ENCODE data around the gene PHACTR3. TPM values are rescaled to one million over a fixed set of nuclear protein-coding genes. Genes with fewer than 3 reads are reported as not detected.

Gene PHACTR3
- total RNA-seq, 1 experiment from 2014 or later: 0.63 TPM

DNA sequence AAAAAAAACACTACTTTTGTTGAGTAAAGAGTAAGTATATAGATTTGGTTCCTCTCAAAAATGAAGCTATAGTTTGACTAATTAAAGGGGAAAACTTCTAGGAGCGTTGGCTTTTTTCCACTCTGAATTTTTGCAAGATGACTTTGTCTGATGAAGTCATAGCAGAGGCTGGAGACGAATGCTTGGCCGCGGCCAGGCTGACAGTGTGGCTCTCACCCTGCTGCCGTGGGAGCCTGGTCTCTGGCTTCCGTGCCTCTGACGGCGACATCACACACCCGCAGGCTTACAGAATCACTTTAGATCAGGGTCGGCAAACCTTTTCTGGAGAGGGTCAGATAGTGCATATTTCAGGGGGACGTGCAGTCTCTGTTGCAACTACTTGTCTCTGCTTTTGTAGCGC is 145.0 kb downstream of the PHACTR3 start:
- peak; percentile 0 for DNase-seq (ENCODE audit: low read depth)

DNA sequence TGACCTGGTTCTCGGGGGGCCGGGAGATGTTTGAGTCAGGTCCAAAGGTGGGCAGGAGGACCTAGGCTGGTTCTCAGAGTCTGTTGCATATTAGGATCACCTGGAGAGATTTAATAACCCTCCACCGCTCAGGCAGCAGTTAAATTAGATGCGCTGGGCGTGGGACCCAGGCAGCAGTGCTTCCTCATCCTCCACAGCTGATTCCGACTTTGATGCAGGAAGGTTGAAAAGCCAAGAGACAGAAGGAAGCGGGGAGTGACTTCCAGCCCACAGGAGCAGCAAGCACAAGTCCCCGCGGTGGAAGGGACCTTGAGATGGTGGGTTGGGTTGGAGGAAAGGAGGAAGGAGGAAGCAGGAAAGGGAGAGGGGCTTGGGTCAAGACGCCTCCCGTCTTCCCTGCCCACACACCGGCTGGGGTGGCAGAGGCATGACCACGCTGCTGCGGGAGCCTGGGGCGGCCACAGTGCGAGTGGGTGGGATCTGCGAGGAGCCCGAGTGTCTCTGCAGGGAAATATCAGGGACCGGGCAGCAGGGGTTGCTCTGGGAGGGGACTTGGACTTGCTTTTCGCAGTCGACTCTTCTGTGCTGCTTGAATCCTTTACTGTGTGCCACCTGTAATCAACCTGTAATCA is 146.0 kb downstream of the PHACTR3 start:
- no peak for DNase-seq (ENCODE audit: low read depth)

DNA sequence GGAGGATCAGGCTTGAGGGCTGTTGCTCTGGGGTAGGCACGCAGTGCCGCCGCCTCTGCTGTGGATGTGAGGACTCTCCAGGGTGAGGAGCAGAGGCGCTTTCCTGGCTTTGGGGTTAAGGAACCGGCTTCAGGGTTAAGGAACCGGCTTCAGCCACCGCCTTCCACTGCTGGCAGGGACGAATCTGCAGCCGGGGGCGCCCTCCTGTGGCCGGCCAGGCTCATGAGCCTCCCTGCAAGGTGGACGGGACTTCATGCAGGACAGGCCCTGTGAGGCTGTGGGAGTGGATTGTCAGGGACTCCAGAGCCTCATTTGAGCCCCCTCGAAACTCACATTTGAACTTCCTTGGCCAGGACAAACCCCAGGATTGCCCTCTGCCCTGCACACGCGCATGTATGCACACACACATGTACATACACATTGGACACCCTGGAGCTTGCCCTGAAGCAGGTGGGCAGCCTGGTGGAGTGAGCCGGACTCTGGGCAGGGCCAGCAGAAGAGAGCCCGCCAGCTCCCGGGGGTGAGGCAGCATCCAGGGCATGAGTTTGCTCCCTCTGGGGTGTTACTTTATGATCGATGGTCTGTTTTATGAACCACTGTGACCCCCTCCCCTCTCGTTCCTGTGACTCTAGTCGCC is 146.9 kb downstream of the PHACTR3 start:
- DNase-seq (ENCODE audit: low read depth): peak; percentile 4

DNA sequence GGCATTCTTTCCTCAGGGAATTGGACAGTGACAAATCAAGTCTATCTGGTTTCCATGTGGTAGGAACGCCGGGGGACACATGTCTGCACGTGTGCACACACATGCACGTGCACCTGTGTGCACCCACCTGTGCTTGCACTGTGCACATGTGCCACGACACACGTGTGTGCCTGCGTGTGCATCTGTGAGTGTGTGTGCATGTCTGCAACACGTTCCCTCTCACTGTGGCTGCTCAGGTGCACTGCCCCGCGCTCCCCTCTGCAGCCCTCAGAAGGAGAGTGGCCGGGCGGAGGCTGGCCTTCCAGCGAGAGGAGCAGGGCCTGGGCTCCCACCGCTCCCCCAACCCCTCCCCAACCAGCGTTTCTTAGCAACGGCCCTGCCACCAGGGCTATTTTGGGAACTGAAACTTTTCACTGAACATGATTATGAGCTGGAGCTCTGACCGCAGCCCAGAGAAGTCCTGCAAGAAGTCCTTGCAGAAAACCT is 147.8 kb downstream of the PHACTR3 start:
- no peak for DNase-seq (ENCODE audit: low read depth)

DNA sequence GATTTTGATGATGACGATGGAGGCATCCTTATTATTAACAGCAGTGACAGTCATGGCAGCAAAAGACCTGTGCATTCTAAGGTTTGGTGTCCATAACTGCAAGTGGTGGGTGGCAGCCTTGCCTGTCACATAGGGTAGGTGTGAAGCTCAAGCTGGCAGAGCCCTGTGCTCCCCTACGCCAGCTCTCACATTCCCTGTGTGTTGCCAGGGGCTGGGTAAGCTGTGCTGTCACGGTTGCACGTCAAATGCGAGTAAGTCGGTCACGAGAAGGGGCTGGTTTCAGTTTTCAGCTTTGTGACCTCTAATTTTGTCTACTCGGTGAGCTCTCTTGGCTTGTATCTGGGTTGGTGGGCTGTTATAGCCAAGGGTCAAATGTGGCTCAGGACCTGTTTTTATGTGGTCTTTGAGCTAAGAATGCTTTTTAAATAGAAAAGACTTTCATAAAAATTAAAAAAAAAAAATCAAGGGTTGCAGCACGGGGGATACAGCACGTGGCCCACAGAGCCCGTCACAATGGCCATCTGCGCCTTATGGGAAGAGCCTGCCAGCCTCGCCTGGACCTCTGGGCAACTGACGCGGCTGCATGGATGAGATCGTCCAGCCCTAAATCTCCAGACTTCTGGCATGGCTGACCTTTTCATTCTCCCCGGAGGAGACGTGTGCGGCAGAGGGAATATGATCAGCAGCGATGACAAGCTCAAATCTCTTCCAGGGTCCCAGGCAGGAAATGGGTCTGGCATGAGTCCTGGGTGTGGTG is 148.5 kb downstream of the PHACTR3 start:
- DNase-seq (ENCODE audit: low read depth): no peak

DNA sequence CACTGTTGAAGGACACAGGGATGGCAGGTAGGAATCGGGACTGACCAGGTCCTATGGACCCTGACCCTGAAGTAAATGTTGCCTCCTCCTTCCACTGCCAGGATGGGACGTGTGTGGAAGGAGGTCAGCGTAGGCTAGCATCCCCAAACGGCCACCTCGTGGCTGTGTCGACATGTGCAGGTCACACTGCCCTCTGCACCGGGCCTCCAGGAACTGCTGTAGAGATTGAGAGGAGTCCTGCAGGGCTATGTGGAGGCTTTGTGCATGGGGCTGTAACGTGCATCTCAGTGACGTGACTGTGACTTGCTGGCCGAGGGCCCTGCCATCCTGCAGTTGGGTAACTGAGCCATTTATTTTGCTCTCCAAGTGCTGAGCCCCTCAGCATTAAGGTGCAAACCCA is 149.5 kb downstream of the PHACTR3 start:
- DNase-seq (ENCODE audit: low read depth): no peak

DNA sequence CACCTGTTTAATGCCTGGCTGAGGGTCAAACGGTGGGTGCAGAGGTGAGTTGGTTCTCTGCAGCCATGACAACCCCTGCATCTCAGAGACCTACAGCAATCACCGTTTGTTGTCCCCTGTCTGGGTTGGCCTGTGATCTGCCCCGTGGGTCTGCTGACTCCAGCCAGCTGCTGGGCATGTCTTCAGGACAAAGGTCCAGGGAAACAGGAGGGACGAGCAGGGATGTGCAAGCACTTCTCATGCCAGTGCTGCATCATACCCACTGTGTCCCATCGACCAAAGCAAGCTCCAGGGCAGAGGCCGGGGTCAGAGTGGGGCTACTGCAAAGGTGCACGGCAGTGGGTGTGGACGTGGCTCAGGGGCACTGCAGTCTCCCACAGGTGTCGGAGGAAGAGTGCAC is 150.2 kb downstream of the PHACTR3 start:
- no peak for DNase-seq (ENCODE audit: low read depth)

DNA sequence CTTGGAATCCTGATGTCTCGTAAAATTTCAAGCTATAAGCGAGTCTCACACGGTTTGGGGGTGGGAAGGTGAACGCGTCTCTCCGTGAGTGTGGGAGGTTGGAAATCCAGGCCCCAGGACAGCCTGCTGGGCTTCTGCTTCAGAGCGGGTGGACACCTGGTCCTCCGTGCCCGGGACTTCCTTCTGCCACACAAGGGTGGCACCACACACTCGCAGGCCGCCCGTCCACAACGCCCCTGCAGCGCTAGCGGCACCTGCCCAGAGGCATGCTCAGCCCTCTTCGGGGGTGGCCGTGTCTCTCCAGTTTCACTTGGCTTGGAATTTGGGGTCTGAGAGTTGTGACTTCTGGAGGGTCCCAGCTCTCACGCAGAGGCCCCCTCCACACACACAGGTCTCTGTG is 151.9 kb downstream of the PHACTR3 start:
- DNase-seq (ENCODE audit: low read depth): no peak

DNA sequence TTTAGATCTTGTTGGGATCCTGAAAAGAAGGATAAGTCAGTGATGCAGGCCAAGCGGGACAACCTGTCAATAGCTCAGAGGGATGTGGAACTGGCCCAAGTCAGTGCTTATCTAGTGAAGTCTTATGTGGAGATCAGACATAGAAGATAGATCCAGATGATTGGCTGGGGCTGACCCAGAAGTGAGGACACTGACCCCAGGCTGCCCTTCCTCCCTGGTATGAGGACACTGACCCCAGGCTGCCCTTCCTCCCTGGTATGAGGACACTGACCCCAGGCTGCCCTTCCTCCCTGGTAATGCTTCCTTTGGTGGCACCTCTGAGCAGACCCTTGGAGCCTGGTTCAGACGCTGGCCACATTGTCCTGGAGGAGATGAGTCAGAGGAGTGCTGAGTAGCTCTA is 159.7 kb downstream of the PHACTR3 start:
- DNase-seq (ENCODE audit: low read depth): no peak

DNA sequence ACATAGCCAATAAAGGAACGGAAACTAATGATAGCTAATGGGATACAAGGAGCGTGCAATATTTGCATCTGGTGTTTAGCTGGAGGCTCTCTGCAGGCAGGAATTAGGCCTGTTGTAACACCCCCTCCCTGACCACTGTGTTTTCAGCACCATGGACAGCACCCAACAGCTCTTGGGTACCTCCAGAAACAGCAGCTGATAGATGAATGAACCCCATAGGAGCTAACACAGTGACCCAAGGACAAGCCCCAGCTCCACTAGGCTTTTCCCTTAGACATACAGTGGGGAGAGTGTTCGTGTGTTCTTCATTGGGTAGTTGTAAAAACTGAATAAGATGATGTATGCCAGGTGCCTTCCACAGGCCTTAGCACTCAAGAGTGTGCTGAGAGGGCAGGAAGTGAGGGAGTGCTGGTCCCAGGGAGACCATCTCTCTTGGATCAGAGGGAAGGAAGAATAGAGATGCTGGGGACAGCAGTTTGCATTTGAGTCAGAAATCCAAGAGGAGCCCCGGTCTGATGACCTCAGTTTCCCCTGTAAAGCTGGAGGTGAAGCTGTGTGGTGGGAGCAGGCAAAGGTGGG is 161.3 kb downstream of the PHACTR3 start:
- no peak for DNase-seq (ENCODE audit: low read depth)

DNA sequence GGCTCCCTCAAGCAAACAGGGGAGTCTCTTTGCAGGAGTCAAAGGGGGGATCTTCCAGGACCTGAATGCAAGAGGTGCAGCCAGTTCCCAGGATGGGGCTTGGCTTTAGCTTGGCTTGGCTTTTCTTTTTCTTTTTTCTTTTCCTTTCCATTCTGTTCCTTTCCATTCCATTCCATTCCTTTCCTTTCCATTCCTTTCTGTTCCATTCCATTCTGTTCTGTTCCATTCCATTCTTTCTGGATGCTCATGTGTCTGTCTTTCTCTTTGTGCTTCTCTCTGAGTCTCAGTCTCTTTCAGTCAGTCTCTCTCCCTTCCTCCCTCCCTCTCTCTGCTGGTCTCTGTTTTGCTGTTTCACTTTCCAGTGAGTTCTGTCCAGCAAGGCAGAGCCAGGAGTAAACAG is 163.3 kb downstream of the PHACTR3 start:
- DNase-seq (ENCODE audit: low read depth): no peak

DNA sequence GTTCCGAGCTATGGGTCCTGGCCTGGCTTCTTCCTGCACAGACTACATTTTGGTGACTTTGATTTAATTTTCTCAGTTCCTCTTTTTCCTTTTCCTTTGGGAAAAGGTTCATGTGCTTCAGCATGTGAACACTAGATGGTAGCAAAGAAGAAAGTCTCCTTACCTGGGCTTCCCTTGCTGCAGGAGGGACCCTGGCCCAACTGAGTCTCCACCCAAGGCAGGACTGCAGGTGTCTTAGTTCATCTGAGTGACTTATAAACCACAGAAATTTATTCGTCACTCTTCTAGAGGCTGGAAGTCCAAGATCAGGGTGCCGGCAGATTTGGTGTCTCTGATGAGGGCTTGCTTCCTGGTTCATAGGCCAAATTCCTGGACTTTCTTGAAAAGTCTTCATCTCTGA is 165.9 kb downstream of the PHACTR3 start:
- DNase-seq (ENCODE audit: low read depth): no peak

DNA sequence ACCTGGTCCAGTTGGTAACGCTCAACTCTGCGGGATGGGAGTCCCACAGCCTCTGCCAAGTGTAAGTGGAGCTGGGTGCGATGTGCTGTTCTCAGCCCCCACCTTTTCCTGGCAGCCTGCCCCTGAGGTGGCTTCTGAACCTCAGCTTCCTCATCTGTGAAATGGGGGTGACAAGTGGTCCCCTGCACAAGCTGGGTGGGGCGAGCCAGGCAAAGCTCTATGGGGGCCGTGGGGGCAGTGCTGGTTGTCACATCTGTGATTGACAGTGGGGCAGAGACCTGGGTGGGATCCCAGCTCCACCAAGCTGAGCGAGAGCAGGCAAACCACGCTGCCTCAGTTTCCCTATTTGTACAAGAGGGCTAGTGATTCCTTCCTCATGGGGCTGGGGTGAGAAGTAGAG is 166.5 kb downstream of the PHACTR3 start:
- DNase-seq (ENCODE audit: low read depth): no peak

DNA sequence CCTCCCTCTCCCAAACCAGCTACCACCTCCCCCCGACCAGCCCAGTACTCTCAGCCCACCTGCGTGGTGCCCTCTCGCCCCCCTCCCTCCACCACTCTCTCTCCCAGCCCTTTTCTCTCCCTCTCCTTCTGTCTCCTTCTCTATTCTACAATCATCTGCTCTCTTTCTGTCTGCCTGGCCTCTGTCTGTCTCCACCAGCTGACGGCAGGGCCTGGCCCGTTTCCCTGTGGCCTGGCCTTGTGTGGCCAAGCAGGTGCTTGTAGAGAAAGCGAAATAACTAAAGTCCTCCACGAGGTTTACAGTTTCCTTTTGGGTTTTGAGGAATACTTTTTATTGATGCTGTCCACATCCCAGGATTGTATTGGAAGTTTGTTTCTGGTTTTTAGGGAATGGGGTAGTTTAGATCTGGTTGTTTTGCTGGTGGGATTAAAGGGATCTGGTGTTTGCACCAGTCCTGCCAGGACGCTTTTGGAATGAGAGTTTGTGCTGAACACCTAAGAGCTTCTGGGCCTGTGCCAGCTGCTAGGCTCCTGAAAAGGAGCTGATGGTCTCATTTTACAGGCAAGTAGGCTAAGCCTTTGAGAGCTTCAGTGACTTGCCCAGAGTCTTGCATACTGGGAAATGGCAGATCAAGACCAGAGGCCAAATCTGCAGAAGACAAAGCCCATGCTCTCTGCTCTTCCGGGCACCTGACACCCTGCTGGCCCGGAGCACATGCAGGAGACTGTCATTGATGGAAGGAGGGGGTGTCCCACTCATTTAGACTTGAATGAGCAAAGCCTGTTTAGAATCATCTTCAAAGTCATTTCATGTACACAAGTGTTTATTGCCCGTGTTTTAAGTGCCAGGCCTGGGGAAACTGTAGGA is 167.4 kb downstream of the PHACTR3 start:
- no peak for DNase-seq (ENCODE audit: low read depth)

DNA sequence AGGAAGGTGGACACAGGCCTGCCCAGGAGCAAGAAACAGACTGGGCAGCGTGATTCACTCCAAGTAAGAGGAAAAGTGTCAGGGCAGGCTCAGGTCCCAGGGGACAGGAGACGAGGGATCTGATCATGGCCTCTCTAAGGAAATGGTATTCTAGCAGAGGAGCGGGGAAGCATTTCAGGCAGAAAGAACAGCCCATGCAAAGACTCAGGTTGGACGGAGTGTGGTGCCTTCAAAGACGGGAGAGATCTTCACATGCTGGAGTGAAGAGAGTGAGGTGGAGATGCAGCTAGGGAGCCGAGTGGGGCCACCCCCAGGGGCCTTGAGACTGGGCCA is 168.0 kb downstream of the PHACTR3 start:
- DNase-seq (ENCODE audit: low read depth): no peak

DNA sequence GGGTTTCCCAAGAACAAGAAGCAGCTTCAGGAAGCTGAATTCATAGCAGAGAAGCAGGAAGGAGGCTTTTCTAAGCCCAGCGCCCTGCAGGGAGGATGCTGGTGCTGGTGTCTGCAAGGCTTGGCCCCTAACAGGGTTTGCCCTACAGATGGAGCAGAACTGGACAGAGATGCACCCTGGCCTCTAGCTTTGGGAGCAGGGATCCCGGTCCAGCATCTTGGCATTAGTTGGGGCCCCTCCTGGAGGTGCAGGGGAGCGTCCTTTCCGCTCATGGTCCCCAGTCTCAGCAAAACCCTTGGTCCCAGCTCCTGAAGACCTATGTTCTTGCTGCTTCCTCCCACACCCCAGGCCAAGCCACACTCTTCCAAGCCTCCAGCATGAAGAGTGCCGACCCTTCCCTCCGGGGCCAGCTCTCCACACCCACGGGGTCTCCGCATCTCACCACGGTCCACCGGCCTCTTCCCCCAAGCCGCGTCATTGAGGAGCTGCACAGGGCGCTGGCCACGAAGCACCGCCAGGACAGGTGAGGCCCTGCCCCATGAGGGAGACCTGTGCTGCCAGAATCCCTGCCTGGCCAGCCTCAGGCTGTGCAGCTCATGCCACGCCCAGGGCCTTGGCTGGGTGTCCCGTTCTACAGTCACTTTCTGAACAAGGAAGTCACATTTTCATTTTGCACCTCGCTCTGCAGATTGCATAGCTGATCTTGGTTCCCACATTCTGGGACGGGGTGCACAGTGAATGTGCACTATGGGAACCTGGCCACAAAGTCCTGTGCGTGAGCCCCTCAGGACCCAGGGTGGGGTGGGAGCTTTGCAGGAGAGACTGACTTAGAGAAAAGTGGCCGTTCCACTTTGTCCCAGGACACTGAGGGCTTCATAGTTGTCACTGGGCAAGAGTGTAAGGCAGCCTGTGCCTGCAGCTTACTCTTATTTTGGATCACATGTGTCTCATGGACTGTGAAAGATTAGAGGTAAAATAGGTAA is 168.9 kb downstream of the PHACTR3 start:
- no peak for DNase-seq (ENCODE audit: low read depth)

DNA sequence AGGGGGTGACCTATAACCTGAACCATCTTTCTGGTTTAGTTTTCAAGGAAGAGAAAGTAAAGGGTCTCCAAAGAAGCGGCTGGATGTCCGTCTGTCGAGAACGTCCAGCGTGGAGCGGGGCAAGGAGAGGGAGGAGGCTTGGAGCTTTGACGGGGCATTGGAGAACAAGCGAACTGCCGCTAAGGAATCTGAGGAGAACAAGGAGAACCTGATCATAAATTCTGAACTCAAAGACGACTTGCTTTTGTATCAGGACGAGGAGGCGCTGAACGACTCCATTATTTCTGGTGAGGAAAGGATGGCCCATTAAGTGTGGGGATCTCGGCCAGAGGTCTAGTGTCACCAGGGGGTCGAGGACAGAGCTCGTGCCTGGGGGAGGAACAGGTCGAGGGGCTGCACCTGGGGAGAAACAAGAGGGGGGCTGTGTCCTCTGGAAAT is 169.9 kb downstream of the PHACTR3 start:
- DNase-seq (ENCODE audit: low read depth): no peak

DNA sequence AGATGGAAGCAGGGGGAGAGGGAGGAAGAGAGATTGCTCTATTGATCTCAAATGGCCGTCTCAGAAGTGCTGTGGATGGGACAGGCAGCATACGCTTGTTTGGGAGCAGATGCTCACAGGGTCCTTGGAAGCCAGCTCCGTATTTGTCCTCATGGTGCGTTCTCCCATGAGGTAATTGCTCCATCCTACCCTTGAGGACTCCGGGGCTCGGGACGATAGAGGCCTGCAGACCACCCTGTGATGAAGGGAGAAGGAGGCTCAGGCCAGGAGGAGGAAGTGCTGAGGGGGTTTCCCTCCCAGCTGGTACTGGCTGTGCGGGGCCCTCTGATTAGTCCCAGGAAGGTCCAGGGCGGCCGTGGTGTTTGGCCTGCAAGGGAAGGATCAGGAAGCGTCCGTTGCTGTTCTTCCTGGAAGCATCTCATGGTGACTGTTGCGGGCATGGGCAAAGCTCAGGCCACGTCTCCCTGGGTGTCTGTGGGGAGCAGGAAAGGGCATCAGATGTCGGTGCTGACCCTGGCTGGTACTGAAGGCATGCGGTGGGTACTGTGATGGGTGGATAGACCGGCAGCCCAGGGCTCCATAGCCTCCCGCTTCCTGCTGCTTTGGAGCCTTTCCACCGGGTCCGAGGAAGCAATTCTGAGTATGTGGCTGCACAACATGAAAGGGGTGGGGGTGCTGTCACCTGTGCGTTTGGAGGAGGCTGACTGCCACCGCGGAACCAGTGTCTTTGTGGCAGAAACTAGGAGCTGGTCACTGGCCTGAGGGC is 170.8 kb downstream of the PHACTR3 start:
- DNase-seq (ENCODE audit: low read depth): no peak

DNA sequence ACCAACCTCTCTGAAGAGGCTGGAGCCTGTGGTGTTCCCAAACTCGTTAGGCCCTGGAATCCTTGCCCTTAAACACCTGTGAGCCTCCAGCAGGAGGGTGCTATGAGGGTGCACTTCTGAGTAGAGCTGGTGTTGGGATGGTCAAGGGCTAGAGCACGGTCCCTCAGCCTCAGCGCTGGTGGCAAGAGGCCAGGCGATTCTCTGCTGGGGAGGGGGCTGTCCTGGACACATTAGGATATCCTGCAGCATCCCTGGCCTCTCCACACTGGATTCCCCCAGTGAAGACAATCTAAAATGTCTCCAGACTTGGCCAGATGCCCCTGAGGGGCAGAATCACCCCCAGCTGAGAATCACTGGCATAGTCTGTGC is 171.3 kb downstream of the PHACTR3 start:
- DNase-seq (ENCODE audit: low read depth): no peak
